Gastrocnemius medialis (tissue), 4 donors: Measurements from ENCODE around the gene ARHGAP42. TPM values are rescaled to one million over a fixed set of nuclear protein-coding genes. Genes with fewer than 3 reads are reported as not detected.

Source experiments
- ATAC-seq, 2 donors: fragments of 150-250 bp; one replicate each; pipeline ENCODE4 v1.9.1; 2016
- DNase-seq, 2 donors: peaks; one replicate each; pipeline ENCODE4 v3.0.0-alpha.2; 2019
- H3K27ac ChIP-seq, 4 donors: fragments of 200-600 bp; sonication (generic); 1 replicate in 1 of 4; 2 replicates in 3 of 4; pipeline ENCODE4 v1.5.1; 2016 to 2018; ENCODE audit warnings: mild to moderate bottlenecking in 2 of 4, moderate library complexity in 1 of 4
- H3K27me3 ChIP-seq, 3 donors: fragments of 200-600 bp; sonication (generic) in 2 of 3; 1 replicate in 1 of 3; 2 replicates in 2 of 3; pipeline versions ENCODE4 v1.5.1 to v1.6.0; 2016 to 2019; ENCODE audit warnings: mild to moderate bottlenecking in 1 of 3, moderate library complexity in 1 of 3
- H3K36me3 ChIP-seq, 2 donors: fragments of 200-600 bp; sonication (generic) in 1 of 2; one replicate each; pipeline ENCODE4 v1.5.1; 2017 to 2018
- H3K4me1 ChIP-seq, 2 donors: fragments of 200-600 bp; sonication (generic) in 1 of 2; one replicate each; pipeline ENCODE4 v1.5.1; 2016 to 2017; ENCODE audit warnings: mild to moderate bottlenecking in 2 of 2
- H3K4me3 ChIP-seq, 4 donors: fragments of 200-600 bp; sonication (generic) in 3 of 4; 1 replicate in 1 of 4; 2 replicates in 3 of 4; pipeline ENCODE4 v1.5.1; 2016 to 2019; ENCODE audit warnings: mild to moderate bottlenecking in 2 of 4
- H3K9me3 ChIP-seq, 3 donors: fragments of 200-600 bp; sonication (generic) in 2 of 3; 1 replicate in 1 of 3; 2 replicates in 2 of 3; pipeline ENCODE4 v1.5.1; 2016 to 2019
- CTCF ChIP-seq, 5 experiments: fragments of 450-650 bp in 3 of 5; fragments of 200-600 bp in 2 of 5; sonication (generic) in 2 of 5; IDR thresholded peaks in 4 of 5; conservative IDR thresholded peaks in 1 of 5; 1 replicate in 4 of 5; 2 replicates in 1 of 5; pipeline ENCODE4 v1.5.1; 2016 to 2019; ENCODE audit warnings: antibody characterized with exemption in 5 of 5, mild to moderate bottlenecking in 3 of 5, moderate library complexity in 3 of 5
- POLR2A ChIP-seq, 2 donors: fragments of 450-650 bp; IDR thresholded peaks; one replicate each; pipeline ENCODE4 v1.6.1; 2017; ENCODE audit warnings: antibody characterized with exemption in 2 of 2, mild to moderate bottlenecking in 2 of 2, moderate library complexity in 2 of 2
- in situ Hi-C, 4 donors: fragments of 200-750 bp; cut with MboI; loops; one replicate each; pipeline versions ENCODE4 v1.15.0 to v1.8.0; 2017; ENCODE audit warnings: low sequenced_read_pairs in 4 of 4
- intact Hi-C: fragments of 100-400 bp; cut with DNase I; formaldehyde crosslinking; loops from one replicate; pipeline ENCODE4 v1.15.1; 2023; ENCODE audit warnings: low total_unique reads
- total RNA-seq, 4 donors: library from RNA; depleted of rRNA; stranded (reverse); fragments of >200 nt; gene quantifications; one replicate each; pipeline versions ENCODE4 v1.1.0 to v1.2.3, GENCODE V29; 2016

Gene ARHGAP42
- total RNA-seq, 4 donors from 2014 or later, result 6.0 to 13.9 (median 10.2) TPM

- DNase-seq (no peak), ATAC-seq (no peak)
- intact Hi-C loops, result no loop called here
- H3K27ac ChIP-seq, result no peak overlapping the region
- H3K4me1 ChIP-seq, result no peaks in the 10 kb centered on the region
- H3K9me3 ChIP-seq, result no peaks in the 10 kb centered on the region
- in situ Hi-C loops, result no loop called here
- no peak for TF ChIP-seq CTCF (IDR thresholded peaks at IDR 0.05 in 4 of 5, conservative IDR thresholded peaks at IDR 0.05 in 1 of 5)
- no peak for TF ChIP-seq POLR2A (IDR thresholded peaks at IDR 0.05)
- no peaks in the 10 kb centered on the region for H3K36me3 ChIP-seq
- H3K4me3 ChIP-seq, result no peak overlapping the region
- H3K27me3 ChIP-seq, result no peaks in the 10 kb centered on the region
These were observed 332.8 kb downstream of the ARHGAP42 start for GRCh38 chr11:101019870-101020269.

GRCh38 chr11:101022256-101022655 is 335.2 kb downstream of the ARHGAP42 start:
- Histone ChIP-seq H3K9me3 (no peaks in the 10 kb centered on the region), H3K4me1 (no peaks in the 10 kb centered on the region), H3K27me3 (no peaks in the 10 kb centered on the region), H3K36me3 (no peaks in the 10 kb centered on the region), H3K4me3 (no peak overlapping the region), H3K27ac (no peak overlapping the region)
- DNase-seq (no peak), ATAC-seq (no peak)
- TF ChIP-seq CTCF (IDR thresholded peaks at IDR 0.05 in 4 of 5, conservative IDR thresholded peaks at IDR 0.05 in 1 of 5) (no peak), POLR2A (IDR thresholded peaks at IDR 0.05) (no peak)
- intact Hi-C loops (no loop called here), in situ Hi-C loops (no loop called here)

GRCh38 chr11:101028644-101029043 is 341.6 kb downstream of the ARHGAP42 start:
- in situ Hi-C loops, result no loop called here
- no peaks in the 10 kb centered on the region for H3K27me3 ChIP-seq
- no peak for TF ChIP-seq CTCF (IDR thresholded peaks at IDR 0.05 in 4 of 5, conservative IDR thresholded peaks at IDR 0.05 in 1 of 5)
- TF ChIP-seq POLR2A (IDR thresholded peaks at IDR 0.05), result no peak
- intact Hi-C loops, result no loop called here
- H3K36me3 ChIP-seq, result no peaks in the 10 kb centered on the region
- H3K4me3 ChIP-seq, result no peak overlapping the region
- H3K27ac ChIP-seq, result no peak overlapping the region
- DNase-seq (no peak), ATAC-seq (no peak)
- H3K9me3 ChIP-seq, result no peaks in the 10 kb centered on the region
- no peaks in the 10 kb centered on the region for H3K4me1 ChIP-seq

- Histone ChIP-seq H3K4me3 (no peak overlapping the region), H3K36me3 (no peaks in the 10 kb centered on the region), H3K4me1 (no peaks in the 10 kb centered on the region), H3K9me3 (no peaks in the 10 kb centered on the region), H3K27me3 (no peaks in the 10 kb centered on the region), H3K27ac (no peak overlapping the region)
- ATAC-seq, result no peak
- intact Hi-C loops (no loop called here), in situ Hi-C loops (no loop called here)
- no peak for DNase-seq
- TF ChIP-seq CTCF (IDR thresholded peaks at IDR 0.05 in 4 of 5, conservative IDR thresholded peaks at IDR 0.05 in 1 of 5) (no peak), POLR2A (IDR thresholded peaks at IDR 0.05) (no peak)
These were observed 342.9 kb downstream of the ARHGAP42 start for GRCh38 chr11:101030015-101030414.

GRCh38 chr11:101030692-101031091 is 343.6 kb downstream of the ARHGAP42 start:
- Histone ChIP-seq H3K9me3 (no peaks in the 10 kb centered on the region), H3K4me1 (no peaks in the 10 kb centered on the region), H3K27ac (no peak overlapping the region), H3K36me3 (no peaks in the 10 kb centered on the region), H3K4me3 (no peak overlapping the region), H3K27me3 (no peaks in the 10 kb centered on the region)
- TF ChIP-seq CTCF (IDR thresholded peaks at IDR 0.05 in 4 of 5, conservative IDR thresholded peaks at IDR 0.05 in 1 of 5), result no peak
- TF ChIP-seq POLR2A (IDR thresholded peaks at IDR 0.05), result no peak
- ATAC-seq (no peak), DNase-seq (no peak)
- in situ Hi-C loops (no loop called here), intact Hi-C loops (no loop called here)
